NCI-H1048 (cell line): ENCODE data around the gene OSBPL3.

ENCODE experiments used
- DNase-seq: peaks from one replicate; lab custom pipeline; 2025; lab: John Stamatoyannopoulos, UW

OSBPL3 gene

GRCh38 chr7:24760968-24761367, 219.0 kb downstream of the OSBPL3 start:
- no peak for DNase-seq

GRCh38 chr7:24757353-24758275, 222.4 kb downstream of the OSBPL3 start, which contains the start of gene GSDME:
Gene GSDME (minus strand): TSS chr7:24757464. CDS start chr7:24749774, 7,690 bp downstream.
- no peak for DNase-seq

GRCh38 chr7:24756545-24757352, 223.2 kb downstream of the OSBPL3 start:
- no peak for DNase-seq

GRCh38 chr7:24755541-24756407, 224.2 kb downstream of the OSBPL3 start:
- DNase-seq: no peak

GRCh38 chr7:24754906-24755506, 225.0 kb downstream of the OSBPL3 start:
- no peak for DNase-seq

GRCh38 chr7:24752073-24752800, 227.7 kb downstream of the OSBPL3 start:
- DNase-seq: no peak

GRCh38 chr7:24751484-24751883, 228.5 kb downstream of the OSBPL3 start:
- DNase-seq: no peak

GRCh38 chr7:24750441-24751055, 229.4 kb downstream of the OSBPL3 start:
- DNase-seq: no peak

- DNase-seq: no peak
These were observed 231.5 kb downstream of the OSBPL3 start for GRCh38 chr7:24748521-24748920.
